B cell (primary cell): ENCODE measurements around the gene ARV1. TPM values are rescaled to one million over a fixed set of nuclear protein-coding genes. Genes with fewer than 3 reads are reported as not detected.

Experiments
- ATAC-seq: fragments of 200-7000 bp; cut with Tn5 transposase; one replicate; pipeline ENCODE4 v1.10.0; 2021; ENCODE audit warnings: low read depth, mild to moderate bottlenecking, moderate number of reproducible peaks, moderate library complexity
- CTCF ChIA-PET: fragments of 350-600 bp; sonication (Branson Sonifier 250); formaldehyde crosslinking; loops from one replicate; lab custom pipeline; 2021; ENCODE audit warnings: antibody characterized with exemption, inconsistent platforms; lab: Charles Lee
- POLR2A ChIA-PET: fragments of 350-600 bp; sonication (Branson Sonifier 250); formaldehyde crosslinking; loops from one replicate; lab custom pipeline; 2021; ENCODE audit warnings: antibody characterized with exemption; lab: Charles Lee
- DNase-seq: peaks from one replicate; pipeline ENCODE4 v3.0.0; 2013
- H2AFZ ChIP-seq: 2 replicates; pipeline ENCODE4 v1.6.1; 2012; ENCODE audit warnings: mild to moderate bottlenecking, low read depth, low read length; ENCODE audit not compliant: insufficient read depth, poor library complexity, severe bottlenecking
- H3K27ac ChIP-seq, 2 donors: 1 replicate in 1 of 2; 2 replicates in 1 of 2; pipeline ENCODE4 v1.5.1; 2012 to 2013; ENCODE audit warnings: low read length in 2 of 2, mild to moderate bottlenecking in 2 of 2, moderate library complexity in 1 of 2
- H3K27me3 ChIP-seq, 4 experiments: fragments of 200-600 bp in 1 of 4; sonication (generic) in 1 of 4; replicated peaks in 1 of 4; 1 replicate in 2 of 4; 2 replicates in 2 of 4; pipeline versions ENCODE4 v1.6.1 to v1.7.0; 2013 to 2016; ENCODE audit warnings: low read length in 3 of 4, mild to moderate bottlenecking in 2 of 4, mixed read lengths in 1 of 4, moderate library complexity in 1 of 4; ENCODE audit not compliant: insufficient read depth in 4 of 4, control insufficient read depth in 3 of 4; ENCODE audit errors: control extremely low read depth in 1 of 4
- H3K36me3 ChIP-seq, 2 experiments: replicated peaks in 1 of 2; 1 replicate in 1 of 2; 2 replicates in 1 of 2; pipeline versions ENCODE4 v1.6.1 to v1.7.1; 2013; ENCODE audit warnings: low read length in 1 of 2; ENCODE audit not compliant: insufficient read depth in 2 of 2, control insufficient read depth in 1 of 2; ENCODE audit errors: control extremely low read depth in 1 of 2, extremely low read depth in 1 of 2
- H3K4me1 ChIP-seq, 2 donors: fragments of 200-600 bp in 1 of 2; sonication (generic) in 1 of 2; 1 replicate in 1 of 2; 2 replicates in 1 of 2; pipeline versions ENCODE4 v1.5.1 to v1.6.1; 2013 to 2017; ENCODE audit warnings: low read length in 2 of 2; ENCODE audit not compliant: control insufficient read depth in 2 of 2, insufficient read depth in 2 of 2
- H3K4me2 ChIP-seq: replicated peaks from 2 replicates; pipeline ENCODE3; 2012; ENCODE audit warnings: mild to moderate bottlenecking, low read depth, low read length; ENCODE audit not compliant: poor library complexity, severe bottlenecking
- H3K4me3 ChIP-seq, 5 experiments: fragments of 200-600 bp in 1 of 5; sonication (generic) in 1 of 5; 1 replicate in 3 of 5; 2 replicates in 2 of 5; pipeline versions ENCODE4 v1.5.1 to v1.7.0; 2011 to 2016; ENCODE audit warnings: low read length in 4 of 5, mild to moderate bottlenecking in 4 of 5, low read depth in 2 of 5, control low read depth in 1 of 5, moderate library complexity in 1 of 5; ENCODE audit not compliant: insufficient read depth in 1 of 5; ENCODE audit errors: control extremely low read depth in 1 of 5, extremely low read depth in 1 of 5
- H3K79me2 ChIP-seq: fragments of 200-600 bp; sonication (generic); one replicate; pipeline ENCODE4 v1.6.0; 2016; ENCODE audit warnings: low read length; ENCODE audit not compliant: control insufficient read depth, insufficient read depth
- H3K9ac ChIP-seq: fragments of 200-600 bp; sonication (generic); 2 replicates; pipeline ENCODE4 v1.6.1; 2017; ENCODE audit warnings: mild to moderate bottlenecking, low read length, moderate library complexity
- H3K9me3 ChIP-seq, 3 donors: one replicate each; pipeline versions ENCODE4 v1.6.1 to v1.7.1; 2013; ENCODE audit warnings: low read length in 2 of 3; ENCODE audit not compliant: control insufficient read depth in 2 of 3, insufficient read depth in 1 of 3; ENCODE audit errors: control extremely low read depth in 1 of 3
- H4K20me1 ChIP-seq: 2 replicates; pipeline ENCODE4 v1.6.0; 2012; ENCODE audit warnings: mild to moderate bottlenecking, low read length; ENCODE audit not compliant: insufficient read depth, control insufficient read depth, poor library complexity, severe bottlenecking
- H3K27ac Mint-ChIP-seq: one replicate; pipeline ENCODE4 v1.8.0; 2021; ENCODE audit warnings: mixed read lengths
- H3K27me3 Mint-ChIP-seq: one replicate; pipeline ENCODE4 v1.8.0; 2021; ENCODE audit warnings: mixed read lengths
- H3K4me1 Mint-ChIP-seq: one replicate; pipeline ENCODE4 v1.8.0; 2021; ENCODE audit warnings: mixed read lengths
- H3K4me3 Mint-ChIP-seq: one replicate; pipeline ENCODE4 v1.8.0; 2021; ENCODE audit warnings: mixed read lengths
- H3K9me3 Mint-ChIP-seq: one replicate; pipeline ENCODE4 v1.8.0; 2022; ENCODE audit warnings: mixed read lengths; ENCODE audit not compliant: insufficient read depth
- EZH2 ChIP-seq: IDR thresholded peaks from 2 replicates; pipeline ENCODE4 v1.6.1; 2012; ENCODE audit warnings: borderline replicate concordance, low read depth, mild to moderate bottlenecking, moderate library complexity, low read length; ENCODE audit not compliant: insufficient read depth, poor library complexity, severe bottlenecking
- WGBS: methylation state at CpG from one replicate; pipeline ENCODE4 v1.1.5; 2013; ENCODE audit warnings: missing lambda C conversion rate; ENCODE audit not compliant: insufficient coverage; 5-methylcytosine and 5-hydroxymethylcytosine counted together
- intact Hi-C: fragments of 100-400 bp; cut with micrococcal nuclease; formaldehyde crosslinking; loops from one replicate; pipeline ENCODE4 v1.10.0; 2022
- polyA plus RNA-seq: library from polyadenylated mRNA; depleted of rRNA; stranded (reverse); fragments of >200 nt; gene quantifications from 2 replicates; pipeline ENCODE4 v1.2.3, GENCODE V29; 2012
- total RNA-seq, 2 donors: library from RNA; stranded (reverse); fragments of 120-200 nt in 1 of 2; gene quantifications; 1 replicate in 1 of 2; 2 replicates in 1 of 2; pipeline versions ENCODE4 v1.2.3 to v1.2.4, GENCODE V29; 2013 to 2022
- TF ChIP-seq, protein P1 (sequence below): fragments of 200-600 bp; IDR thresholded peaks from one replicate; pipeline ENCODE4 v1.8.0; 2022; ENCODE audit warnings: antibody characterized with exemption, mild to moderate bottlenecking

ARV1 gene
- total and polyA plus RNA-seq, 2 donors (not counting 1 experiment from before 2014, with no cell fraction given): 10.7 to 11.6 TPM

DNA sequence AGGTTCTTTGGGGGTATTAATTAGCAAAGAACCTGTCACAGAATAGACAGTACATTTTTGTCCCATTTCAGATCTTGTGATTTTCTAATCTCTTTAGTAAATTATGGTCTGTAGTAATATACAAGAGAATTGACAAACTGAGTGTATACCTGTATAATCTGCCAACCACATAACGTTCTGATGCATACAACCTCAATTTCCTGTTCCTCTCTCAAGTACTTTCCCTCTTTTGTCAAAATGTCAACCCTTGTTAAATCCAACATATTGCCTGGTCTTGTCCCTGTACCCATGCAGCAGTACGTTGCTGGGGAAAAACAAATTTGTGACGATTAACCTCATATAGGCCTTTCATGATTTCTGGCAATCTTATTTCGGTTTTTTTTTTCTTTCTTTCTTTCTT lies 1.1 kb downstream of the ARV1 start:
- H3K4me3 ChIP-seq: peak overlapping the region in 3 of 5 experiments; percentile 64 to 91 (median 72)

DNA sequence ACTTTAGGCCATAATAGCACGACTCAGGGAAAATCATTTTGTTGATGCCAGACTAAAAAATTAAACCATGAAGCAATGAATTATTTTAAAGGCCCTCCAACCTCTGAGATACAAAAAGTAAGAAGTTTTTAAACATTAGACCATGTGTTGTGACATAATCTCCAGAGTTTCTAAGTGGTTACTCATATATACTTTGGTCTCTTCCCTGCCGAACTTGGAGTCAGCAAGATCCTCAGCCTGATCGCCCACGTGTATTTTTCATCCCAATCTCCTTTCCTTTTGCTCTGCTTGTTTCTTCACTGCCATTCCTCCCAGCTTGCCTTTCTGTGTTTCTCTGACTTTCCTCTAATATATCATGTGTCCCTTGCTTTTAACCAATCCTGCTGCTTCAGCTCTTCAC lies 3.8 kb downstream of the ARV1 start:
- H3K4me1 ChIP-seq: peaks cover 18% of the 10 kb centered on the region in 2 donors
- no peak overlapping the region for H2AFZ ChIP-seq
- ChIA-PET POLR2A (no interaction called here), CTCF (interaction anchor here (1.5 kb wide), 2 partner anchors 64 to 66 kb away, joined by 4 to 6 read pairs; no protein-coding TSS in a partner anchor)
- no peak overlapping the region for H3K27ac ChIP-seq
- TF ChIP-seq EZH2: no peak
- TF ChIP-seq, protein P1, sequence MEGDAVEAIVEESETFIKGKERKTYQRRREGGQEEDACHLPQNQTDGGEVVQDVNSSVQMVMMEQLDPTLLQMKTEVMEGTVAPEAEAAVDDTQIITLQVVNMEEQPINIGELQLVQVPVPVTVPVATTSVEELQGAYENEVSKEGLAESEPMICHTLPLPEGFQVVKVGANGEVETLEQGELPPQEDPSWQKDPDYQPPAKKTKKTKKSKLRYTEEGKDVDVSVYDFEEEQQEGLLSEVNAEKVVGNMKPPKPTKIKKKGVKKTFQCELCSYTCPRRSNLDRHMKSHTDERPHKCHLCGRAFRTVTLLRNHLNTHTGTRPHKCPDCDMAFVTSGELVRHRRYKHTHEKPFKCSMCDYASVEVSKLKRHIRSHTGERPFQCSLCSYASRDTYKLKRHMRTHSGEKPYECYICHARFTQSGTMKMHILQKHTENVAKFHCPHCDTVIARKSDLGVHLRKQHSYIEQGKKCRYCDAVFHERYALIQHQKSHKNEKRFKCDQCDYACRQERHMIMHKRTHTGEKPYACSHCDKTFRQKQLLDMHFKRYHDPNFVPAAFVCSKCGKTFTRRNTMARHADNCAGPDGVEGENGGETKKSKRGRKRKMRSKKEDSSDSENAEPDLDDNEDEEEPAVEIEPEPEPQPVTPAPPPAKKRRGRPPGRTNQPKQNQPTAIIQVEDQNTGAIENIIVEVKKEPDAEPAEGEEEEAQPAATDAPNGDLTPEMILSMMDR: no peak
- Mint-ChIP-seq H3K27me3 (no peaks in the 10 kb centered on the region), H3K27ac (no peak overlapping the region), H3K9me3 (no peaks in the 10 kb centered on the region), H3K4me1 (peaks cover 26% of the 10 kb centered on the region), H3K4me3 (no peak overlapping the region)
- 76% methylated on average over 3 of the region's 4 CpGs for WGBS
- ATAC-seq (no peak), DNase-seq (no peak)
- no peak overlapping the region for H3K9ac ChIP-seq
- no peaks in the 10 kb centered on the region for H3K27me3 ChIP-seq
- no peak overlapping the region for H3K4me3 ChIP-seq
- intact Hi-C loops: no loop called here
- H3K4me2 ChIP-seq: no peak overlapping the region
- H3K36me3 ChIP-seq: peaks cover 0 to 4% of the 10 kb centered on the region in 2 experiments
- peaks cover 65% of the 10 kb centered on the region for H3K79me2 ChIP-seq
- no peaks in the 10 kb centered on the region for H3K9me3 ChIP-seq
- H4K20me1 ChIP-seq: no peaks in the 10 kb centered on the region

More for the DNA sequence above, 1.1 kb downstream of the ARV1 start:
- Mint-ChIP-seq H3K4me1 (peaks cover 42% of the 10 kb centered on the region), H3K4me3 (no peak overlapping the region), H3K27ac (no peak overlapping the region), H3K9me3 (no peaks in the 10 kb centered on the region), H3K27me3 (no peaks in the 10 kb centered on the region)
- CTCF ChIA-PET: interaction anchor here (1.2 to 2.4 kb wide), 8 partner anchors 12 to 73 kb away, joined by 3 to 14 read pairs (median 6); no protein-coding TSS in a partner anchor
- DNase-seq: no peak
- Histone ChIP-seq H3K9ac (peak overlapping the region; percentile 70), H4K20me1 (no peaks in the 10 kb centered on the region), H3K36me3 (peaks cover 0 to 9% of the 10 kb centered on the region in 2 experiments), H3K79me2 (peaks cover 65% of the 10 kb centered on the region), H3K27ac (peak overlapping the region; percentile 40 to 77), H3K27me3 (no peaks in the 10 kb centered on the region), H3K9me3 (no peaks in the 10 kb centered on the region), H3K4me1 (peaks cover 29 to 36% of the 10 kb centered on the region in 2 donors), H2AFZ (peak overlapping the region; percentile 4), H3K4me2 (peak overlapping the region; percentile 79)
- POLR2A ChIA-PET: interaction anchor here (0.7 kb wide), 1 partner anchor 231 kb away, joined by 5 read pairs; no protein-coding TSS in a partner anchor
- TF ChIP-seq, protein P1: no peak
- no peak for TF ChIP-seq EZH2
- WGBS: no CpG with 5 or more reads among the region's 4 CpGs
- intact Hi-C loops: loop anchor here (1.0 to 5.0 kb wide), 10 partner anchors 38 to 1638 kb away; partner anchors contain the start of genes ABCB10, C1orf198, CCSAP and FAM89A
- ATAC-seq: no peak
